IMR-90 (cell line): Measurements from ENCODE around the gene SCP2D1. TPM values are rescaled to one million over a fixed set of nuclear protein-coding genes. Genes with fewer than 3 reads are reported as not detected.
"Not testable (repeated sequence)": the region's sequence is repeated elsewhere in the genome, so short reads cannot be mapped to it uniquely, and the experiment has no call there.

Experiments
- ATAC-seq: fragments of 200-7000 bp; cut with Tn5 transposase; 2 replicates; pipeline ENCODE4 v1.9.1; 2020; ENCODE audit warnings: low read depth, mild to moderate bottlenecking, moderate library complexity
- BruUV-seq: library from RNA; stranded (reverse); fragments of 400-500 nt; replicated peaks from 2 replicates; lab custom pipeline; 2021; lab: Mats Ljungman, UMichigan
- CTCF ChIA-PET: fragments of 300-600 bp; formaldehyde crosslinking; extraction: SDS; loops from one replicate; lab custom pipeline; 2021; ENCODE audit warnings: antibody characterized with exemption; lab: Yijun Ruan, JAX
- POLR2A ChIA-PET: fragments of 300-600 bp; sonication (Branson Sonifier 250); formaldehyde crosslinking; loops from one replicate; lab custom pipeline; 2022; ENCODE audit warnings: antibody characterized with exemption; ENCODE audit not compliant: unreplicated experiment; lab: Charles Lee
- DNase-seq: peaks from one replicate; pipeline ENCODE4 v3.0.0; 2013
- H2AFZ ChIP-seq: replicated peaks from 2 replicates; pipeline ENCODE3; 2013; ENCODE audit warnings: low read length, mild to moderate bottlenecking; ENCODE audit not compliant: poor library complexity
- H2AK5ac ChIP-seq: 2 replicates; pipeline ENCODE4 v1.6.1; 2013; ENCODE audit warnings: low read depth, low read length, inconsistent platforms
- H2AK9ac ChIP-seq: replicated peaks from 2 replicates; pipeline ENCODE3; 2013; ENCODE audit warnings: mild to moderate bottlenecking, low read depth, low read length, moderate library complexity; ENCODE audit not compliant: poor library complexity
- H2BK120ac ChIP-seq: 2 replicates; pipeline ENCODE4 v1.6.1; 2013; ENCODE audit warnings: low read depth, low read length, inconsistent platforms
- H2BK15ac ChIP-seq: 3 replicates; pipeline ENCODE4 v1.6.1; 2013; ENCODE audit warnings: low read depth, low read length, inconsistent platforms
- H2BK20ac ChIP-seq: 2 replicates; pipeline ENCODE4 v1.6.1; 2013; ENCODE audit warnings: low read depth, mild to moderate bottlenecking, inconsistent platforms, low read length, moderate library complexity
- H2BK5ac ChIP-seq: 2 replicates; pipeline ENCODE4 v1.6.1; 2013; ENCODE audit warnings: mild to moderate bottlenecking, low read depth, low read length, inconsistent platforms; ENCODE audit not compliant: poor library complexity, severe bottlenecking
- H3K14ac ChIP-seq: replicated peaks from 2 replicates; pipeline ENCODE4 v1.6.1; 2013; ENCODE audit warnings: low read depth, low read length, inconsistent platforms
- H3K18ac ChIP-seq: 2 replicates; pipeline ENCODE4 v1.6.1; 2013; ENCODE audit warnings: low read depth, low read length, control low read depth
- H3K23ac ChIP-seq: 2 replicates; pipeline ENCODE4 v1.6.1; 2013; ENCODE audit warnings: low read depth, low read length, inconsistent platforms
- H3K27ac ChIP-seq: 2 replicates; pipeline ENCODE4 v1.5.1; 2013; ENCODE audit warnings: mild to moderate bottlenecking, control low read depth, low read length; ENCODE audit not compliant: insufficient read depth
- H3K27me3 ChIP-seq: 2 replicates; pipeline ENCODE4 v1.6.1; 2013; ENCODE audit warnings: low read length; ENCODE audit not compliant: control insufficient read depth, insufficient read depth
- H3K36me3 ChIP-seq: 2 replicates; pipeline ENCODE4 v1.6.1; 2013; ENCODE audit warnings: low read length, mixed read lengths; ENCODE audit not compliant: control insufficient read depth, insufficient read depth
- H3K4ac ChIP-seq: 2 replicates; pipeline ENCODE4 v1.6.1; 2013; ENCODE audit warnings: low read depth, low read length, inconsistent platforms
- H3K4me1 ChIP-seq: 2 replicates; pipeline ENCODE4 v1.6.1; 2013; ENCODE audit warnings: low read length, mixed read lengths; ENCODE audit not compliant: control insufficient read depth, insufficient read depth
- H3K4me2 ChIP-seq: 2 replicates; pipeline ENCODE4 v1.6.1; 2013; ENCODE audit warnings: low read depth, mild to moderate bottlenecking, control low read depth, low read length, moderate library complexity
- H3K4me3 ChIP-seq: 2 replicates; pipeline ENCODE4 v1.5.1; 2013; ENCODE audit warnings: low read depth, mild to moderate bottlenecking, control low read depth, low read length, moderate library complexity; ENCODE audit not compliant: insufficient read depth
- H3K56ac ChIP-seq: 2 replicates; pipeline ENCODE4 v1.6.1; 2013; ENCODE audit warnings: low read length, inconsistent platforms; ENCODE audit not compliant: insufficient read depth; ENCODE audit errors: extremely low read depth
- H3K79me1 ChIP-seq, 2 experiments: 2 replicates each; pipeline ENCODE4 v1.6.1; 2013; ENCODE audit warnings: low read length in 2 of 2, inconsistent platforms in 1 of 2, low read depth in 1 of 2
- H3K9ac ChIP-seq: 2 replicates; pipeline ENCODE4 v1.6.1; 2013; ENCODE audit warnings: low read depth, low read length, control low read depth
- H3K9me1 ChIP-seq: 2 replicates; pipeline ENCODE4 v1.6.1; 2013; ENCODE audit warnings: low read length, inconsistent platforms; ENCODE audit not compliant: insufficient read depth
- H3K9me3 ChIP-seq: 2 replicates; pipeline ENCODE4 v1.6.1; 2013; ENCODE audit warnings: low read length; ENCODE audit not compliant: control insufficient read depth, insufficient read depth
- H4K20me1 ChIP-seq: 2 replicates; pipeline ENCODE4 v1.6.1; 2013; ENCODE audit warnings: low read length, inconsistent platforms; ENCODE audit not compliant: insufficient read depth
- H4K5ac ChIP-seq: 2 replicates; pipeline ENCODE4 v1.6.1; 2013; ENCODE audit warnings: mild to moderate bottlenecking, low read depth, low read length, control low read depth
- H4K8ac ChIP-seq, 2 experiments: 2 replicates each; pipeline ENCODE4 v1.6.1; 2013; ENCODE audit warnings: low read depth in 2 of 2, low read length in 2 of 2, control low read depth in 1 of 2, inconsistent platforms in 1 of 2
- H4K91ac ChIP-seq: 2 replicates; pipeline ENCODE4 v1.6.1; 2013; ENCODE audit warnings: low read depth, low read length, inconsistent platforms; ENCODE audit not compliant: insufficient read depth
- CEBPB ChIP-seq: IDR thresholded peaks from 2 replicates; pipeline ENCODE4 v1.6.1; 2012; ENCODE audit warnings: low read depth, low read length, improper control_type of control experiment
- CHD1 ChIP-seq: IDR thresholded peaks from 2 replicates; pipeline ENCODE4 v1.6.1; 2012; ENCODE audit warnings: low read depth, low read length, improper control_type of control experiment
- MAFK ChIP-seq: IDR thresholded peaks from 2 replicates; pipeline ENCODE4 v1.6.1; 2012; ENCODE audit warnings: low read depth, low read length, improper control_type of control experiment
- MAZ ChIP-seq: IDR thresholded peaks from 2 replicates; pipeline ENCODE4 v1.6.1; 2012; ENCODE audit warnings: low read depth, mild to moderate bottlenecking, low read length, improper control_type of control experiment, moderate library complexity, borderline replicate concordance
- NFE2L2 ChIP-seq: fragments of 150-350 bp; IDR thresholded peaks from 2 replicates; pipeline ENCODE4 v1.6.1; 2016; ENCODE audit warnings: low read depth, mild to moderate bottlenecking, low read length
- RAD21 ChIP-seq: IDR thresholded peaks from 2 replicates; pipeline ENCODE4 v1.6.1; 2012; ENCODE audit warnings: low read length, improper control_type of control experiment
- RFX5 ChIP-seq: IDR thresholded peaks from 2 replicates; pipeline ENCODE4 v1.8.0; 2012; ENCODE audit warnings: low read depth, mild to moderate bottlenecking, low read length, moderate library complexity
- WGBS, 2 experiments: methylation state at CpG; one replicate each; pipeline versions ENCODE4 v1.1.5 to v1.1.7; 2013; ENCODE audit warnings: missing lambda C conversion rate in 2 of 2; ENCODE audit not compliant: insufficient read length in 1 of 2; ENCODE audit errors: extremely low coverage in 2 of 2; 5-methylcytosine and 5-hydroxymethylcytosine counted together
- dilution Hi-C: fragments of 300-500 bp; cut with HindIII; formaldehyde crosslinking; loops from one replicate; pipeline ENCODE4 v1.14.3; 2018; ENCODE audit warnings: low sequenced_read_pairs; ENCODE audit not compliant: unreplicated experiment
- in situ Hi-C: fragments of 300-500 bp; cut with MboI; formaldehyde crosslinking; loops from 3 replicates; pipeline ENCODE4 v1.14.3; 2019; ENCODE audit warnings: low sequenced_read_pairs, inconsistent platforms, mixed read lengths
- intact Hi-C: fragments of 100-400 bp; cut with micrococcal nuclease; formaldehyde crosslinking; loops from 2 replicates; pipeline ENCODE4 v1.10.0; 2022
- polyA plus RNA-seq, 3 experiments: library from polyadenylated mRNA; depleted of rRNA; stranded (reverse); fragments of >200 nt; gene quantifications; 2 replicates each; pipeline ENCODE4 v1.2.3, GENCODE V29; 2012; ENCODE audit warnings: low replicate concordance in 1 of 3
- total RNA-seq: library from RNA; depleted of rRNA; stranded (reverse); fragments of >200 nt; gene quantifications from 2 replicates; pipeline ENCODE4 v1.2.3, GENCODE V29; 2012

SCP2D1 gene
- total and polyA plus RNA-seq, 2 of the 4 experiments (the other 2 are of a cell fraction) = not detected

DNA sequence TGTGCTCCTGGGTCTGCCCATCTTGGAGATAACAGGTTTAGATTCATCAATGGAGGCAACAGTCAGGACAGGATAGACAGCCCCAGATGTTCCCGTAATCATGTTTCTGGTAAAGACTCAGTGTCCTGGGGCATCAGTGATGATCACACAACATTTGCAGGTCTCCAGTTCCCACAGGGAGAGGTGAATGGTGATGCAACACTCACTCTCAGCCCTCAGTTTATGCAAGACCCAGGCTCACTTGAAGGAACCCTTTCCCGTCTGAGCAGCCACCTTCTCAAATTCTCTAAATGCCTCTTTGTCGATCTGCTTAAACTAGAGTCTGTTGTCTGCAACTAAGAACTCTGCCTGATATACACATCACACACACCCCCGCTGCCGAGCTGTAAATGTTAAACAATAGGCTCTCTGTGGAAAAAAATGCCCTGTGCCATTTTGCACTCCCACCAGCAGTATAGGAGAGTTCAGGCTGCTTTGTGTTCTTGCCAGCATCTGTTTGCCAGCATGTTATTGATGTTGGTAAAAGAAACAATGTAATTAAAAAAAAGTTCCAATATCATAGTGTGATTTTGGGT lies 30.1 kb upstream of the SCP2D1 start:
- Histone ChIP-seq H2AFZ (no peak overlapping the region), H4K8ac (no peak overlapping the region), H2AK5ac (no peak overlapping the region), H3K36me3 (no peaks in the 10 kb centered on the region), H3K79me1 (no peaks in the 10 kb centered on the region), H4K91ac (no peak overlapping the region), H3K9me3 (no peaks in the 10 kb centered on the region), H2BK15ac (no peak overlapping the region), H4K20me1 (no peaks in the 10 kb centered on the region), H2BK120ac (no peak overlapping the region), H3K27me3 (no peaks in the 10 kb centered on the region; the same call in 1 of the 2 replicates), H3K9ac (no peak overlapping the region), H3K4ac (no peak overlapping the region), H2BK20ac (no peak overlapping the region), H2AK9ac (no peak overlapping the region), H3K18ac (no peak overlapping the region), H3K9me1 (no peaks in the 10 kb centered on the region), H3K23ac (no peak overlapping the region), H3K4me3 (no peak overlapping the region), H4K5ac (no peak overlapping the region), H3K14ac (no peak overlapping the region), H3K4me2 (no peak overlapping the region), H3K4me1 (no peaks in the 10 kb centered on the region), H2BK5ac (no peak overlapping the region), H3K56ac (no peak overlapping the region), H3K27ac (no peak overlapping the region)
- intact Hi-C loops (no loop called here), dilution Hi-C loops (no loop called here), in situ Hi-C loops (no loop called here)
- 80% methylated on average over 1 of the region's 5 CpGs; no CpG with 5 or more reads in 1 of the 2 experiments for WGBS, 2 experiments
- POLR2A ChIA-PET = no interaction called here
- TF ChIP-seq MAFK (no peak), RFX5 (no peak), MAZ (no peak), CEBPB (peak; percentile 16; the same call in 1 of the 2 replicates), RAD21 (no peak), CHD1 (no peak), NFE2L2 (no peak)
- CTCF ChIA-PET = no interaction called here
- ATAC-seq = no peak
- no TSS peak for BruUV-seq
- no peak for DNase-seq

GRCh38 chr20:18787046-18787445 lies 26.5 kb upstream of the SCP2D1 start:
- H3K9me1 ChIP-seq, H3K4ac ChIP-seq, H3K27ac ChIP-seq, H3K18ac ChIP-seq, ATAC-seq, DNase-seq, H3K23ac ChIP-seq, CTCF ChIA-PET, H2BK120ac ChIP-seq, BruUV-seq, intact Hi-C loops, H4K91ac ChIP-seq, H2BK15ac ChIP-seq, POLR2A ChIA-PET, H3K4me2 ChIP-seq, H3K56ac ChIP-seq, dilution Hi-C loops, H3K14ac ChIP-seq, H3K27me3 ChIP-seq, H2AK5ac ChIP-seq, H4K20me1 ChIP-seq, H3K36me3 ChIP-seq, H3K79me1 ChIP-seq, H3K4me1 ChIP-seq, H4K8ac ChIP-seq, H4K5ac ChIP-seq, H2AFZ ChIP-seq, in situ Hi-C loops, H3K4me3 ChIP-seq, H2BK20ac ChIP-seq, H3K9me3 ChIP-seq, H2AK9ac ChIP-seq, H3K9ac ChIP-seq, H2BK5ac ChIP-seq: not testable (repeated sequence)
- WGBS, 2 experiments = no CpG with 5 or more reads among the region's 2 CpGs
